Measurements from ENCODE around the gene SH2B2. TPM values are rescaled to one million over a fixed set of nuclear protein-coding genes. Genes with fewer than 3 reads are reported as not detected.

SH2B2 gene
- total RNA-seq, 2 donors from 2014 or later: 3.1 to 5.0 TPM

DNA sequence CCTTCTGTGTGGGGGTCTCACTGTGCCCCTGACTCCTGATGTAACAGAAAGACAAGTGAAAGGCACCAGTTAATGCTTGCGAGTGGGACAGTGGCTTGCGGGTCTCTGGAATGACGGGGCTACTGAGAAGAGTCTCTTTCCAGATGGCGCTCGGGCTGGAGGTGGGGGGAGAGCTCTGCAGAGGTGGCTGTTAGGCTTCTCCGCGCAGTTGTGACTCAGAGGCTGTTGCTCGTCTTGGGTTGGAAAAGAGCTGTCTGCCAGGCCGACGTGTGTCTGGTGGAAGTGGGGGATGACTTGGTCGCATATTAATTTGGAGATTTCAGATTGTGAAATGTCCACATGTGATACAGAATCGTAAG is 27.9 kb upstream of the SH2B2 start:
- Histone ChIP-seq H3K4me3 (no peak overlapping the region), H3K9me3 (no peaks in the 10 kb centered on the region), H3K27me3 (no peaks in the 10 kb centered on the region), H3K36me3 (no peaks in the 10 kb centered on the region), H3K4me1 (no peaks in the 10 kb centered on the region), H3K27ac (no peak overlapping the region), H3K9ac (ENCODE audit: low read depth in 2 of 2, low read length in 2 of 2) (no peak overlapping the region)
- DNase-seq: no peak
- intact Hi-C loops (cut with DNase I): no loop called here
- TF ChIP-seq, protein P1, sequence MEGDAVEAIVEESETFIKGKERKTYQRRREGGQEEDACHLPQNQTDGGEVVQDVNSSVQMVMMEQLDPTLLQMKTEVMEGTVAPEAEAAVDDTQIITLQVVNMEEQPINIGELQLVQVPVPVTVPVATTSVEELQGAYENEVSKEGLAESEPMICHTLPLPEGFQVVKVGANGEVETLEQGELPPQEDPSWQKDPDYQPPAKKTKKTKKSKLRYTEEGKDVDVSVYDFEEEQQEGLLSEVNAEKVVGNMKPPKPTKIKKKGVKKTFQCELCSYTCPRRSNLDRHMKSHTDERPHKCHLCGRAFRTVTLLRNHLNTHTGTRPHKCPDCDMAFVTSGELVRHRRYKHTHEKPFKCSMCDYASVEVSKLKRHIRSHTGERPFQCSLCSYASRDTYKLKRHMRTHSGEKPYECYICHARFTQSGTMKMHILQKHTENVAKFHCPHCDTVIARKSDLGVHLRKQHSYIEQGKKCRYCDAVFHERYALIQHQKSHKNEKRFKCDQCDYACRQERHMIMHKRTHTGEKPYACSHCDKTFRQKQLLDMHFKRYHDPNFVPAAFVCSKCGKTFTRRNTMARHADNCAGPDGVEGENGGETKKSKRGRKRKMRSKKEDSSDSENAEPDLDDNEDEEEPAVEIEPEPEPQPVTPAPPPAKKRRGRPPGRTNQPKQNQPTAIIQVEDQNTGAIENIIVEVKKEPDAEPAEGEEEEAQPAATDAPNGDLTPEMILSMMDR (IDR thresholded peaks at IDR 0.05): no peak

DNA sequence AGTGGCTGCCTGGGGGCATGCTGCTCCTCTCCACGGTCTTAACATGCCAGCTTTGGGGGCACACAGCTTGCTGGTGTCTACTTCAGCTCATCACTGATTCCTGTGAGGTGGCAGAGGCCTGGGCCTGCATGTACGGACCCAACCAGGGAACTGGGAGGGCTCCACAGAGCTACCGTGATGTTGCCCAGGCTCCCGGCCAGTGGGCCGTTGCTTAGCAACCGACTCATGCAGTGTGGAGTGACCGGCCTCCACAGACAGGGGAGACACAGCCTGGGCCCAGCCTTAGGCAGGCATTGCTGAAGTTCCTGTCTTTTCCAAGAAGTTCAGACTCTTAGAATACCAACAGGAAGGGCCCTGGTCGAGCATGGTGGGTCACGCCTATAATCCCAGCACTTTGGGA is 25.8 kb upstream of the SH2B2 start:
- TF ChIP-seq, protein P1 (IDR thresholded peaks at IDR 0.05): no peak
- H3K4me1 ChIP-seq: no peaks in the 10 kb centered on the region
- no peak overlapping the region for H3K4me3 ChIP-seq
- no peaks in the 10 kb centered on the region for H3K9me3 ChIP-seq
- DNase-seq: no peak
- H3K36me3 ChIP-seq: no peaks in the 10 kb centered on the region
- intact Hi-C loops (cut with DNase I): no loop called here
- H3K9ac ChIP-seq (ENCODE audit: low read depth in 2 of 2, low read length in 2 of 2): no peak overlapping the region
- H3K27me3 ChIP-seq: no peaks in the 10 kb centered on the region
- H3K27ac ChIP-seq: no peak overlapping the region

DNA sequence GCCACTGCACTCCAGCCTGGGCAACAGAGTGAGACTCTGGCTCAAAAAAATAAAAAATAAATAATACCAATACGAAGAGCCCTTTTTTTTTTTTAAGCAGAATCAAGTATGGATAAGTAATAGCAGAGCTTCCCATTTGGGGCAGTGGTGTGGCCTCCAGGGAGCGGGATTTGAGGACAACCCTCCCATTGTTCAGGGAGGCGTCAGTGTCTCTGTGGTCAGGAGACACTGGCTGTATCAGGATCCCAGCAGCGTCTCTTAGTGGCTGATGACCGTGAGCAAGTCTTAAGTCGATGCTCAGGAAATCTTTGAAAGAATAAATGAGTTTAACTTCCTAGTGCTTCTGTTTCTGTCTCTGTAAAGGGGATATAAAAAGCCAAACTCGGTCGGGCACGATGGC is 25.2 kb upstream of the SH2B2 start:
- Histone ChIP-seq H3K27ac (no peak overlapping the region), H3K9ac (ENCODE audit: low read depth in 2 of 2, low read length in 2 of 2) (no peak overlapping the region), H3K27me3 (no peaks in the 10 kb centered on the region), H3K36me3 (no peaks in the 10 kb centered on the region), H3K4me1 (no peaks in the 10 kb centered on the region), H3K9me3 (no peaks in the 10 kb centered on the region), H3K4me3 (no peak overlapping the region)
- TF ChIP-seq, protein P1 (IDR thresholded peaks at IDR 0.05): no peak
- DNase-seq: no peak
- intact Hi-C loops (cut with DNase I): no loop called here

DNA sequence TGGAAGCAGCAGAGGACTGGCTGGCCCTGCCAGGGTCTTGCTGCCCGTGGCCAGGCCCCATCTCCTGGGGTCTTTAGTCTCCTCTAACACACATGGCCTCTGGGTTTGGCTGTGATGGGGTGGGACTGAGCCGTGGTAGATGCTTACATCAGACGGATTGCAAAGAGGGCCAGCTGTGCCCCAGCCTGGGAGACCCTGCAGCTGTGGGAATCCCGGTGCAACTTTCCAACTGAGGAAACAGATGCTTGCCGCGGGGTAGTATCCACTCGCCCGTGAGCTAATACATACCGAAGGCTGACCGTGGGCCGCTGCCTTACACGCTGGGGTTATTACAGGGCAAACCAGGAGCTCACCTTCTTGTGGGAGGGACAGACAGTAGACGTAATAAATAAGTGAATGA is 24.1 kb upstream of the SH2B2 start:
- Histone ChIP-seq H3K36me3 (no peaks in the 10 kb centered on the region), H3K27ac (no peak overlapping the region), H3K4me1 (no peaks in the 10 kb centered on the region), H3K9me3 (no peaks in the 10 kb centered on the region), H3K9ac (ENCODE audit: low read depth in 2 of 2, low read length in 2 of 2) (no peak overlapping the region), H3K27me3 (no peaks in the 10 kb centered on the region), H3K4me3 (no peak overlapping the region)
- intact Hi-C loops (cut with DNase I): no loop called here
- no peak for DNase-seq
- TF ChIP-seq, protein P1 (IDR thresholded peaks at IDR 0.05): no peak

DNA sequence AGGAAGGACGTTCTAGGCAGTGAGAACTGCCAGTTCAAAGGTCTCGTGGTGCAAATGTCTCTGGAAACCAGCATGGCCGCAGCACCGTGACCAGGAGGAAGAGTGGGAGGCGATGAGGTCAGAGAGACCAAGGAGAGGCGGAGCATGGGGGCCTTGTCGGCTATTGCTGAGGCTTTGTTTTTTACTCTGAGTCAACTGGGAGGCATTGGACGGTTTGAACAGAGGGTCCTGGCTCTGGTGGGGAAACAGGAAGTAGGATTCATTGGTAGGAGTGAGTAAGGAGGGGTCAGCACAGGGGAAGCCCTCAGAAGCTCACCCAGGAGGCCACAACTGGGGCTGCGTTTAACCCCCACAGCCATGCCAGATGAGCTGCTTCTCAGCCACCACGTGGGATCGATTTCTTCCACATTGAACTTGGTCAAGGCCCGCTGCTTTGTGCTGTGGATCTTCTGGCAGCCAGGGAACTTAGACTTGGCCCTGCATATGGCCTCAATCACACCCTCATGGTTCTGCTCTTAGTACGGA is 22.2 kb upstream of the SH2B2 start:
- Histone ChIP-seq H3K9ac (ENCODE audit: low read depth in 2 of 2, low read length in 2 of 2) (no peak overlapping the region), H3K4me1 (no peaks in the 10 kb centered on the region), H3K27me3 (no peaks in the 10 kb centered on the region), H3K4me3 (no peak overlapping the region), H3K36me3 (no peaks in the 10 kb centered on the region), H3K27ac (no peak overlapping the region), H3K9me3 (no peaks in the 10 kb centered on the region)
- DNase-seq: no peak
- TF ChIP-seq, protein P1 (IDR thresholded peaks at IDR 0.05): no peak
- intact Hi-C loops (cut with DNase I): no loop called here

DNA sequence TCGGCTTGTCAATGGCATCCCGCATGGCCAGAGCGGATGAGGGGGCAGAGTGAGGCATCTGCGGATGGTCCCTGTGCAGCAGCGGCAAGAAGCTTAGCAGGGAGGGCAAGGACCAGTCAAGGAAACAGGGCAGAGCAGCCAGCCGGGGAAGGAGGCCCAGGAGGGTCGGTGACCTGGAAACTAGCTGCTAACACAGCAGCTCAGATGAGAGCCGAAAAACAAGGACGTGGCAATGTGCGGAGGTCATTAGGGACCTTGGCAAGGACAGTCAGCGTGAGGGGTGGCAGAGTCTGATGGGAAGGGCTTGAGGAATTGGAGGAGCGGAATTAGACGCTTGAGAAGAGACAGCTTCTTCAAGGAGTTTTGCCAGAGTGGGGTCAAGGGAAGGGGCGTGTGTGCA is 20.1 kb upstream of the SH2B2 start:
- no peak for DNase-seq

More for the DNA sequence above, 20.1 kb upstream of the SH2B2 start:
- TF ChIP-seq, protein P1 (IDR thresholded peaks at IDR 0.05): no peak
- Histone ChIP-seq H3K9me3 (no peaks in the 10 kb centered on the region), H3K4me3 (no peak overlapping the region), H3K9ac (ENCODE audit: low read depth in 2 of 2, low read length in 2 of 2) (no peak overlapping the region), H3K27ac (no peak overlapping the region), H3K27me3 (no peaks in the 10 kb centered on the region), H3K36me3 (no peaks in the 10 kb centered on the region), H3K4me1 (no peaks in the 10 kb centered on the region)
- intact Hi-C loops (cut with DNase I): no loop called here
